ENCODE measurements around the gene TNNI3K. TPM values are rescaled to one million over a fixed set of nuclear protein-coding genes. Genes with fewer than 3 reads are reported as not detected.

Gene TNNI3K
- total RNA-seq, 2 donors from 2014 or later, result 0.95 TPM; not detected in 1

- Mint-ChIP-seq H3K4me1 (ENCODE audit: low read depth) (no peaks in the 10 kb centered on the region), H3K4me3 (no peak overlapping the region), H3K27me3 (ENCODE audit: low read depth) (peaks cover 5% of the 10 kb centered on the region), H3K27ac (no peak overlapping the region), H3K36me3 (ENCODE audit: insufficient read depth in 2 of 2) (no peaks in the 10 kb centered on the region), H3K9me3 (no peaks in the 10 kb centered on the region)
- ATAC-seq (replicated peaks in 1 of 2) (no peak), DNase-seq (no peak)
These were observed 355.1 kb downstream of the TNNI3K start for GRCh38 chr1:74590288-74590687.

DNA sequence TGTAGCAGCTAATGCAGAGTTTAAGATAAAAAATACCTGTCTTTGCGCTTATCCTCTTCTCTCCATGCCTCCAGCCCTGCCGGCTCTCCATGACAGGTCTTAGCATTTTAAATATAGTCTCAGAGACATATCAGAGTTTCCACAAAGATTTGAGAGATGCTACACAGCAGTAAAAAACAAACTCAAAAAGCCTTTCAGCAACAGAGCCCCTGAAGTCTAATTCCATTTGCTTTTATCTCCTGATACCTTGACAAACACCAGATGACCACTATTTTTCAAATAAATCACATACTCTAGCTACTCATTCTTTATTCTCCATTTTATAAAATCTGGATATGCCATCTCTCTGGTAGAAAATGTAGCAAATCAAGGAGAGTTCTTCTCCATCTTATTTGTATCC is 356.8 kb downstream of the TNNI3K start:
- ATAC-seq (replicated peaks in 1 of 2), result no peak
- H3K27me3 Mint-ChIP-seq (ENCODE audit: low read depth), result peaks cover 5% of the 10 kb centered on the region
- no peaks in the 10 kb centered on the region for H3K36me3 Mint-ChIP-seq (ENCODE audit: insufficient read depth in 2 of 2)
- no peaks in the 10 kb centered on the region for H3K4me1 Mint-ChIP-seq (ENCODE audit: low read depth)
- DNase-seq, result no peak
- no peak overlapping the region for H3K27ac Mint-ChIP-seq
- H3K9me3 Mint-ChIP-seq, result no peaks in the 10 kb centered on the region
- H3K4me3 Mint-ChIP-seq, result no peak overlapping the region

GRCh38 chr1:74592580-74593355 is 357.6 kb downstream of the TNNI3K start:
- H3K9me3 Mint-ChIP-seq, result no peaks in the 10 kb centered on the region
- no peaks in the 10 kb centered on the region for H3K4me1 Mint-ChIP-seq (ENCODE audit: low read depth)
- no peak for DNase-seq
- H3K27ac Mint-ChIP-seq, result no peak overlapping the region
- ATAC-seq (replicated peaks in 1 of 2), result no peak
- H3K36me3 Mint-ChIP-seq (ENCODE audit: insufficient read depth in 2 of 2), result no peaks in the 10 kb centered on the region
- peaks cover 5% of the 10 kb centered on the region for H3K27me3 Mint-ChIP-seq (ENCODE audit: low read depth)
- no peak overlapping the region for H3K4me3 Mint-ChIP-seq

Other genes starting within 250 kb of the TNNI3K start
- 1 to 10 TPM in 1 of 2 donors, under 1 TPM in 1; 0.82 to 2.3 TPM for gene LRRIQ3, start 37.2 kb upstream of the TNNI3K start, total RNA-seq
- gene FPGT, start 37.1 kb upstream of the TNNI3K start, total RNA-seq, result 1 to 10 TPM; 8.7 to 9.9 TPM